ENCODE data around the gene FXYD5. TPM values are rescaled to one million over a fixed set of nuclear protein-coding genes. Genes with fewer than 3 reads are reported as not detected.

FXYD5 gene
- total and polyA plus RNA-seq, 2 donors (not counting 1 experiment from before 2014, with no cell fraction given) = 310 to 390 TPM

DNA sequence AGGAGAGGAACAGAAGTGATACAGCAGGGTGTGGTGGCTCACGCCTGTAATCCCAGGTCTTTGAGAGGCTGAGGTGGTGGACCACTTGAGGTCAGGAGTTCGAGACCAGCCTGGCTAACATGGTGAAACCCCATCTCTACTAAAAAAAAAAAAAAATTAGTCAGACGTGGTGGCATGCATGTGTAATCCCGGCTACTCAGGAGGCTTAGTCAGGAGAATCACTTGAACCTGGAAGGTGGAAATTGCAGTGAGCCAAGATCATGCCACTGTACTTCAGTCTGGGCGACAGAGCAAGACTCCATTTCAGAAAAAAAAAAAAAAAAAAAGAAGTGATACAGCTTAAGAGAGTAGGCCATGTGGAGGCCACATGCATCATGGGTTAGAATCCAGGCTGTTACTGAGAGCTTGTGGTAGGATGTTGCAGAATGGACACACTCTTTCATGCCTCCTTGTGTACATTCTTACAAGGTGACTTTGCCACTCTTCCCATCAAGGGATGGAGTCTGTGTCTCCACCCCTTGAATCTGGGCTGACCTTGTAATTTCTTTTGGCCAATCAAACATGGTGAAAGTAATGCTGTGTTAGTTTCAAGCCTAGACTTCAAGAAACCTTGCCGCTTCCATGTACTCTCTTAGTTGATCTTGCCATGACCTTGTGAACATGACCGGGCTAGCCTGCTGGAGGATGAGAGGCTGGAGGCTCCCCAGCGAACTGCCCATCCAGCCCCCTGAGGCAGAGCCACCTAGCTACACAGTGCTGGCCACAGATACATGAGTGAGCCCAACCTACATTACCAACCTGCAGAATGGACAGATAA is 61.7 kb downstream of the FXYD5 start:
- H3K27ac ChIP-seq (ENCODE audit: low read length in 2 of 2) = peak overlapping the region; percentile 19 to 93
- H3K4me1 Mint-ChIP-seq = peaks cover 59% of the 10 kb centered on the region
- peaks cover 56 to 58% of the 10 kb centered on the region in 2 donors for H3K4me1 ChIP-seq (ENCODE audit: control insufficient read depth in 2 of 2, insufficient read depth in 2 of 2, low read length in 2 of 2)
- TF ChIP-seq EZH2 (IDR thresholded peaks at IDR 0.05; ENCODE audit: borderline replicate concordance, insufficient read depth, low read depth, low read length, poor library complexity, severe bottlenecking) (no peak), CTCF (IDR thresholded peaks at IDR 0.05) (no peak)
- H3K27me3 Mint-ChIP-seq = no peaks in the 10 kb centered on the region
- no peaks in the 10 kb centered on the region for H3K27me3 ChIP-seq (replicated peaks in 1 of 4; ENCODE audit: control extremely low read depth in 1 of 4, control insufficient read depth in 3 of 4, insufficient read depth in 4 of 4, low read length in 3 of 4)
- ChIA-PET POLR2A (interaction anchor here (0.5 to 2.8 kb wide), 11 partner anchors 10 to 687 kb away, joined by 3 to 11 read pairs (median 4); partner anchors contain the start of gene FFAR1), CTCF (interaction anchor here (0.6 to 4.4 kb wide), 20 partner anchors 10 to 161 kb away, joined by 3 to 64 read pairs (median 5); partner anchors contain the start of genes FXYD5, FXYD7 and LGI4)
- 85% methylated on average over 2 of the region's 8 CpGs for WGBS (ENCODE audit: insufficient coverage)
- H3K36me3 ChIP-seq (replicated peaks in 1 of 2; ENCODE audit: control extremely low read depth in 1 of 2, control insufficient read depth in 1 of 2, extremely low read depth in 1 of 2, insufficient read depth in 2 of 2, low read length in 1 of 2) = no peaks in the 10 kb centered on the region
- no peak overlapping the region for H3K4me2 ChIP-seq (replicated peaks; ENCODE audit: low read depth, low read length, poor library complexity, severe bottlenecking)
- H4K20me1 ChIP-seq (ENCODE audit: control insufficient read depth, insufficient read depth, low read length, poor library complexity, severe bottlenecking) = no peaks in the 10 kb centered on the region
- peaks cover 0 to 4% (median 0%) of the 10 kb centered on the region in 3 donors for H3K9me3 ChIP-seq (ENCODE audit: control extremely low read depth in 1 of 3, control insufficient read depth in 2 of 3, insufficient read depth in 1 of 3, low read length in 2 of 3)
- intact Hi-C loops (cut with micrococcal nuclease) = no loop called here
- DNase-seq (peak; percentile 55), ATAC-seq (ENCODE audit: low read depth) (no peak)
- no peak overlapping the region for H3K4me3 ChIP-seq (ENCODE audit: control extremely low read depth in 1 of 5, extremely low read depth in 1 of 5, insufficient read depth in 1 of 5, low read depth in 2 of 5, low read length in 4 of 5)
- H2AFZ ChIP-seq (ENCODE audit: insufficient read depth, low read depth, low read length, poor library complexity, severe bottlenecking) = no peak overlapping the region
- H3K27ac Mint-ChIP-seq = peak overlapping the region; percentile 98
- no peak overlapping the region for H3K4me3 Mint-ChIP-seq
- H3K9ac ChIP-seq (ENCODE audit: low read length) = no peak overlapping the region
- no peaks in the 10 kb centered on the region for H3K79me2 ChIP-seq (ENCODE audit: control insufficient read depth, insufficient read depth, low read length)
- H3K9me3 Mint-ChIP-seq (ENCODE audit: insufficient read depth) = peaks cover 2% of the 10 kb centered on the region

All from B cell (primary cell).